ENCODE data around the gene CD274.
A peak's percentile ranks its signal among the peaks of the same experiment; 100 is the strongest.

Gene CD274

GRCh38 chr9:5448461-5449435, 1.6 kb upstream of the CD274 start:
- H3K27me3 ChIP-seq (ENCODE audit: insufficient read depth, low read length): no peaks in the 10 kb centered on the region
- no peak overlapping the region for H2AFZ ChIP-seq (ENCODE audit: low read length)
- TF ChIP-seq, protein P1, sequence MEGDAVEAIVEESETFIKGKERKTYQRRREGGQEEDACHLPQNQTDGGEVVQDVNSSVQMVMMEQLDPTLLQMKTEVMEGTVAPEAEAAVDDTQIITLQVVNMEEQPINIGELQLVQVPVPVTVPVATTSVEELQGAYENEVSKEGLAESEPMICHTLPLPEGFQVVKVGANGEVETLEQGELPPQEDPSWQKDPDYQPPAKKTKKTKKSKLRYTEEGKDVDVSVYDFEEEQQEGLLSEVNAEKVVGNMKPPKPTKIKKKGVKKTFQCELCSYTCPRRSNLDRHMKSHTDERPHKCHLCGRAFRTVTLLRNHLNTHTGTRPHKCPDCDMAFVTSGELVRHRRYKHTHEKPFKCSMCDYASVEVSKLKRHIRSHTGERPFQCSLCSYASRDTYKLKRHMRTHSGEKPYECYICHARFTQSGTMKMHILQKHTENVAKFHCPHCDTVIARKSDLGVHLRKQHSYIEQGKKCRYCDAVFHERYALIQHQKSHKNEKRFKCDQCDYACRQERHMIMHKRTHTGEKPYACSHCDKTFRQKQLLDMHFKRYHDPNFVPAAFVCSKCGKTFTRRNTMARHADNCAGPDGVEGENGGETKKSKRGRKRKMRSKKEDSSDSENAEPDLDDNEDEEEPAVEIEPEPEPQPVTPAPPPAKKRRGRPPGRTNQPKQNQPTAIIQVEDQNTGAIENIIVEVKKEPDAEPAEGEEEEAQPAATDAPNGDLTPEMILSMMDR (IDR thresholded peaks at IDR 0.05; ENCODE audit: low read length): no peak
- TF ChIP-seq EZH2 (IDR thresholded peaks at IDR 0.05; ENCODE audit: borderline replicate concordance, low read length): no peak
- H3K27ac ChIP-seq (ENCODE audit: low read depth, low read length, poor library complexity, severe bottlenecking): no peak overlapping the region
- H3K9ac ChIP-seq (ENCODE audit: low read length): no peak overlapping the region
- H3K4me2 ChIP-seq (ENCODE audit: low read length): no peak overlapping the region
- H3K4me1 ChIP-seq (ENCODE audit: insufficient read depth, low read length, severe bottlenecking): peaks cover 19% of the 10 kb centered on the region
- no peaks in the 10 kb centered on the region for H3K9me3 ChIP-seq (ENCODE audit: low read length)
- H3K4me3 ChIP-seq (ENCODE audit: low read depth, low read length, poor library complexity, severe bottlenecking): no peak overlapping the region
- H4K20me1 ChIP-seq (ENCODE audit: insufficient read depth, low read length): no peaks in the 10 kb centered on the region
- H3K79me2 ChIP-seq (ENCODE audit: insufficient read depth, low read length): no peaks in the 10 kb centered on the region
- H3K9me2 ChIP-seq (ENCODE audit: low read depth, low read length): no peaks in the 10 kb centered on the region
- no peaks in the 10 kb centered on the region for H3K36me3 ChIP-seq (ENCODE audit: insufficient read depth, low read length)
- no peaks in the 10 kb centered on the region for H3F3A ChIP-seq (ENCODE audit: insufficient read depth, low read length)

DNA sequence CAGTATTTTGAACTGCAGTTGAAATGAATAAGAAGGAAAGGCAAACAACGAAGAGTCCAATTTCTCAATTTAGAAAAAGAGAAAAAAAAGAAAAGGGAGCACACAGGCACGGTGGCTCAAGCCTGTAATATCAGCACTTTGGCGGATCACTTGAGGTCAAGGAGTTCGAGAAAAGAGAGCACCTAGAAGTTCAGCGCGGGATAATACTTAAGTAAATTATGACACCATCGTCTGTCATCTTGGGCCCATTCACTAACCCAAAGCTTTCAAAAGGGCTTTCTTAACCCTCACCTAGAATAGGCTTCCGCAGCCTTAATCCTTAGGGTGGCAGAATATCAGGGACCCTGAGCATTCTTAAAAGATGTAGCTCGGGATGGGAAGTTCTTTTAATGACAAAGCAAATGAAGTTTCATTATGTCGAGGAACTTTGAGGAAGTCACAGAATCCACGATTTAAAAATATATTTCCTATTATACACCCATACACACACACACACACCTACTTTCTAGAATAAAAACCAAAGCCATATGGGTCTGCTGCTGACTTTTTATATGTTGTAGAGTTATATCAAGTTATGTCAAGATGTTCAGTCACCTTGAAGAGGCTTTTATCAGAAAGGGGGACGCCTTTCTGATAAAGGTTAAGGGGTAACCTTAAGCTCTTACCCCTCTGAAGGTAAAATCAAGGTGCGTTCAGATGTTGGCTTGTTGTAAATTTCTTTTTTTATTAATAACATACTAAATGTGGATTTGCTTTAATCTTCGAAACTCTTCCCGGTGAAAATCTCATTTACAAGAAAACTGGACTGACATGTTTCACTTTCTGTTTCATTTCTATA, 602 bp upstream of the CD274 start:
- Histone ChIP-seq H3K9me2 (ENCODE audit: low read depth, low read length) (no peaks in the 10 kb centered on the region), H3K27ac (ENCODE audit: low read depth, low read length, poor library complexity, severe bottlenecking) (no peak overlapping the region), H3K9ac (ENCODE audit: low read length) (peak overlapping the region; percentile 48), H2AFZ (ENCODE audit: low read length) (peak overlapping the region; percentile 17; the same call in 1 of the 2 replicates), H3K4me3 (ENCODE audit: low read depth, low read length, poor library complexity, severe bottlenecking) (peak overlapping the region; percentile 61), H3F3A (ENCODE audit: insufficient read depth, low read length) (no peaks in the 10 kb centered on the region), H4K20me1 (ENCODE audit: insufficient read depth, low read length) (no peaks in the 10 kb centered on the region), H3K79me2 (ENCODE audit: insufficient read depth, low read length) (no peaks in the 10 kb centered on the region), H3K36me3 (ENCODE audit: insufficient read depth, low read length) (no peaks in the 10 kb centered on the region), H3K4me1 (ENCODE audit: insufficient read depth, low read length, severe bottlenecking) (peaks cover 19% of the 10 kb centered on the region), H3K4me2 (ENCODE audit: low read length) (peak overlapping the region; percentile 66), H3K9me3 (ENCODE audit: low read length) (no peaks in the 10 kb centered on the region), H3K27me3 (ENCODE audit: insufficient read depth, low read length) (no peaks in the 10 kb centered on the region)
- TF ChIP-seq EZH2 (IDR thresholded peaks at IDR 0.05; ENCODE audit: borderline replicate concordance, low read length): no peak
- TF ChIP-seq, protein P1 (IDR thresholded peaks at IDR 0.05; ENCODE audit: low read length): no peak

- no peaks in the 10 kb centered on the region for H3K27me3 ChIP-seq (ENCODE audit: insufficient read depth, low read length)
- H3K9ac ChIP-seq (ENCODE audit: low read length): no peak overlapping the region
- peaks cover 19% of the 10 kb centered on the region for H3K4me1 ChIP-seq (ENCODE audit: insufficient read depth, low read length, severe bottlenecking)
- H3K4me3 ChIP-seq (ENCODE audit: low read depth, low read length, poor library complexity, severe bottlenecking): no peak overlapping the region
- no peaks in the 10 kb centered on the region for H3K79me2 ChIP-seq (ENCODE audit: insufficient read depth, low read length)
- H3F3A ChIP-seq (ENCODE audit: insufficient read depth, low read length): no peaks in the 10 kb centered on the region
- no peaks in the 10 kb centered on the region for H3K9me2 ChIP-seq (ENCODE audit: low read depth, low read length)
- no peaks in the 10 kb centered on the region for H3K36me3 ChIP-seq (ENCODE audit: insufficient read depth, low read length)
- H3K27ac ChIP-seq (ENCODE audit: low read depth, low read length, poor library complexity, severe bottlenecking): no peak overlapping the region
- no peak overlapping the region for H3K4me2 ChIP-seq (ENCODE audit: low read length)
- no peak overlapping the region for H2AFZ ChIP-seq (ENCODE audit: low read length)
- H3K9me3 ChIP-seq (ENCODE audit: low read length): no peaks in the 10 kb centered on the region
- TF ChIP-seq EZH2 (IDR thresholded peaks at IDR 0.05; ENCODE audit: borderline replicate concordance, low read length): no peak
- TF ChIP-seq, protein P1 (IDR thresholded peaks at IDR 0.05; ENCODE audit: low read length): no peak
- no peaks in the 10 kb centered on the region for H4K20me1 ChIP-seq (ENCODE audit: insufficient read depth, low read length)
These were observed 1.9 kb downstream of the CD274 start for GRCh38 chr9:5452286-5452609.

Data from OCI-LY1 (cell line).